ENCODE measurements around the gene IMMP1L. TPM values are rescaled to one million over a fixed set of nuclear protein-coding genes. Genes with fewer than 3 reads are reported as not detected.

IMMP1L gene
- total and polyA plus RNA-seq, 2 donors (not counting 1 experiment from before 2014, with no cell fraction given): 14.3 to 16.5 TPM

- H3K79me2 ChIP-seq (ENCODE audit: control insufficient read depth, insufficient read depth, low read length): no peaks in the 10 kb centered on the region
- ChIA-PET POLR2A (no interaction called here), CTCF (no interaction called here)
- no peak overlapping the region for H3K27ac ChIP-seq (ENCODE audit: low read length in 2 of 2)
- Mint-ChIP-seq H3K9me3 (ENCODE audit: insufficient read depth) (no peaks in the 10 kb centered on the region), H3K4me1 (no peaks in the 10 kb centered on the region), H3K27me3 (no peaks in the 10 kb centered on the region), H3K4me3 (no peak overlapping the region), H3K27ac (no peak overlapping the region)
- H3K4me2 ChIP-seq (replicated peaks; ENCODE audit: low read depth, low read length, poor library complexity, severe bottlenecking): no peak overlapping the region
- WGBS (ENCODE audit: insufficient coverage): no CpG with 5 or more reads among the region's 3 CpGs
- no peaks in the 10 kb centered on the region for H3K9me3 ChIP-seq (ENCODE audit: control extremely low read depth in 1 of 3, control insufficient read depth in 2 of 3, insufficient read depth in 1 of 3, low read length in 2 of 3)
- no peak overlapping the region for H3K4me3 ChIP-seq (ENCODE audit: control extremely low read depth in 1 of 5, extremely low read depth in 1 of 5, insufficient read depth in 1 of 5, low read depth in 2 of 5, low read length in 4 of 5)
- ATAC-seq (ENCODE audit: low read depth) (no peak), DNase-seq (no peak)
- no peaks in the 10 kb centered on the region for H3K4me1 ChIP-seq (ENCODE audit: control insufficient read depth in 2 of 2, insufficient read depth in 2 of 2, low read length in 2 of 2)
- intact Hi-C loops (cut with micrococcal nuclease): no loop called here
- no peak overlapping the region for H2AFZ ChIP-seq (ENCODE audit: insufficient read depth, low read depth, low read length, poor library complexity, severe bottlenecking)
- TF ChIP-seq CTCF (IDR thresholded peaks at IDR 0.05) (no peak), EZH2 (IDR thresholded peaks at IDR 0.05; ENCODE audit: borderline replicate concordance, insufficient read depth, low read depth, low read length, poor library complexity, severe bottlenecking) (no peak)
- no peaks in the 10 kb centered on the region for H4K20me1 ChIP-seq (ENCODE audit: control insufficient read depth, insufficient read depth, low read length, poor library complexity, severe bottlenecking)
- no peaks in the 10 kb centered on the region for H3K27me3 ChIP-seq (replicated peaks in 1 of 4; ENCODE audit: control extremely low read depth in 1 of 4, control insufficient read depth in 3 of 4, insufficient read depth in 4 of 4, low read length in 3 of 4)
- H3K9ac ChIP-seq (ENCODE audit: low read length): no peak overlapping the region
- peaks cover 0 to 2% of the 10 kb centered on the region in 2 experiments for H3K36me3 ChIP-seq (replicated peaks in 1 of 2; ENCODE audit: control extremely low read depth in 1 of 2, control insufficient read depth in 1 of 2, extremely low read depth in 1 of 2, insufficient read depth in 2 of 2, low read length in 1 of 2)
Observed at GRCh38 chr11:31455177-31455576, 54.2 kb downstream of the IMMP1L start.

- no peak overlapping the region for H3K4me3 ChIP-seq (ENCODE audit: control extremely low read depth in 1 of 5, extremely low read depth in 1 of 5, insufficient read depth in 1 of 5, low read depth in 2 of 5, low read length in 4 of 5)
- H3K27ac ChIP-seq (ENCODE audit: low read length in 2 of 2): no peak overlapping the region
- intact Hi-C loops (cut with micrococcal nuclease): no loop called here
- peaks cover 0 to 2% of the 10 kb centered on the region in 2 experiments for H3K36me3 ChIP-seq (replicated peaks in 1 of 2; ENCODE audit: control extremely low read depth in 1 of 2, control insufficient read depth in 1 of 2, extremely low read depth in 1 of 2, insufficient read depth in 2 of 2, low read length in 1 of 2)
- no peaks in the 10 kb centered on the region for H3K9me3 ChIP-seq (ENCODE audit: control extremely low read depth in 1 of 3, control insufficient read depth in 2 of 3, insufficient read depth in 1 of 3, low read length in 2 of 3)
- DNase-seq (no peak), ATAC-seq (ENCODE audit: low read depth) (no peak)
- Mint-ChIP-seq H3K9me3 (ENCODE audit: insufficient read depth) (no peaks in the 10 kb centered on the region), H3K27ac (no peak overlapping the region), H3K27me3 (no peaks in the 10 kb centered on the region), H3K4me3 (no peak overlapping the region), H3K4me1 (no peaks in the 10 kb centered on the region)
- no peak overlapping the region for H3K4me2 ChIP-seq (replicated peaks; ENCODE audit: low read depth, low read length, poor library complexity, severe bottlenecking)
- H3K4me1 ChIP-seq (ENCODE audit: control insufficient read depth in 2 of 2, insufficient read depth in 2 of 2, low read length in 2 of 2): no peaks in the 10 kb centered on the region
- H2AFZ ChIP-seq (ENCODE audit: insufficient read depth, low read depth, low read length, poor library complexity, severe bottlenecking): no peak overlapping the region
- H3K9ac ChIP-seq (ENCODE audit: low read length): no peak overlapping the region
- H3K27me3 ChIP-seq (replicated peaks in 1 of 4; ENCODE audit: control extremely low read depth in 1 of 4, control insufficient read depth in 3 of 4, insufficient read depth in 4 of 4, low read length in 3 of 4): no peaks in the 10 kb centered on the region
- WGBS (ENCODE audit: insufficient coverage): no CpG with 5 or more reads among the region's 1 CpG
- TF ChIP-seq EZH2 (IDR thresholded peaks at IDR 0.05; ENCODE audit: borderline replicate concordance, insufficient read depth, low read depth, low read length, poor library complexity, severe bottlenecking) (no peak), CTCF (IDR thresholded peaks at IDR 0.05) (no peak)
- H3K79me2 ChIP-seq (ENCODE audit: control insufficient read depth, insufficient read depth, low read length): no peaks in the 10 kb centered on the region
- H4K20me1 ChIP-seq (ENCODE audit: control insufficient read depth, insufficient read depth, low read length, poor library complexity, severe bottlenecking): no peaks in the 10 kb centered on the region
- ChIA-PET POLR2A (no interaction called here), CTCF (no interaction called here)
Observed at GRCh38 chr11:31450841-31451240, 58.6 kb downstream of the IMMP1L start.

Measured in B cell (primary cell).